ENCODE measurements around the gene DNAJB4. TPM values are rescaled to one million over a fixed set of nuclear protein-coding genes. Genes with fewer than 3 reads are reported as not detected.
"Not testable (repeated sequence)": the region's sequence is repeated elsewhere in the genome, so short reads cannot be mapped to it uniquely, and the experiment has no call there.

The DNAJB4 gene
- total RNA-seq, 2 donors from 2014 or later: 41.0 to 59.8 TPM

DNA sequence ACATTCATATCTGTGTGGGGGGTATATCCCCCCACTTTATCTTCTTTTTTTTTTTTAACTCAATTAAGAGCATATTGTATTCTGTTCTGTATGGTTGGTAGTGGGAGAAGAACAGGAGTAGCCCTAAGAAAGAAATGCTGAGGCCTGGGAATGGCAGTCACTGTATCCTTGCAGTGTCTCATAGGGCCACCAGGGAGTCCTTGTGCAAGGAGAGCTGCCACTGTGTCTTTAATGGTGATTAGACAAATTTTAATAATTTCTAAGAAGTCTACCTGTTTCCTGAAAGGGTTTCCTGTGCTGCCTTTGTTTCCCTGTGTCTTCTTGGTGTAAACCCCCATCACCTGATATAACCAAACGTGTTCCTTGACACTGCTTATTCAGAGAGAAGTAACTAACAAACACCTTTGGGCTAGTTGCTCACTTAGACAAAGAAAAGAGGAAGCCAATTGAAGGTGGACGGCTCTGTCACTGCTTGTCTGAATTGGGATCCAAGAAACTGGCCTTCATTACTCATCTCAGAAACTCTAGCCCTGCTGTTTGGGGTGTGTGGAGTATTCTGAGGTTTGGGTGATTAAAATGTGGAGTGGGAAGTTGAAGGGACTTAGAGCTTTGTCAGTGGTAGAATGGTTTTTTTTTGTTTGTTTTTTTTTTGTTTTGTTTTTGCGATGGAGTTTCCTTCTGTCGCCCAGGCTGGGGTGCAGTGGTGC, 56.3 kb downstream of the DNAJB4 start:
- no peak for TF ChIP-seq CTCF (IDR thresholded peaks at IDR 0.05)
- Histone ChIP-seq H3K27ac (no peak overlapping the region), H3K36me3 (no peaks in the 10 kb centered on the region), H3K9me3 (no peaks in the 10 kb centered on the region), H3K4me3 (no peak overlapping the region), H3K4me1 (ENCODE audit: control insufficient read depth in 1 of 2, low read depth in 2 of 2) (peaks cover 0 to 24% of the 10 kb centered on the region in 2 donors), H3K27me3 (replicated peaks; ENCODE audit: insufficient read depth) (no peaks in the 10 kb centered on the region)
- DNase-seq (ENCODE audit: low spot score): no peak
- no peak for ATAC-seq (ENCODE audit: insufficient number of reproducible peaks, low FRiP score, low read depth)

GRCh38 chr1:78061825-78062523, 57.2 kb downstream of the DNAJB4 start:
- ATAC-seq (ENCODE audit: insufficient number of reproducible peaks, low FRiP score, low read depth) (no peak), DNase-seq (ENCODE audit: low spot score) (no peak)
- Histone ChIP-seq H3K27me3 (replicated peaks; ENCODE audit: insufficient read depth) (no peaks in the 10 kb centered on the region), H3K4me1 (ENCODE audit: control insufficient read depth in 1 of 2, low read depth in 2 of 2) (peaks cover 0 to 24% of the 10 kb centered on the region in 2 donors), H3K4me3 (no peak overlapping the region), H3K9me3 (no peaks in the 10 kb centered on the region), H3K36me3 (no peaks in the 10 kb centered on the region), H3K27ac (no peak overlapping the region)
- no peak for TF ChIP-seq CTCF (IDR thresholded peaks at IDR 0.05)

DNA sequence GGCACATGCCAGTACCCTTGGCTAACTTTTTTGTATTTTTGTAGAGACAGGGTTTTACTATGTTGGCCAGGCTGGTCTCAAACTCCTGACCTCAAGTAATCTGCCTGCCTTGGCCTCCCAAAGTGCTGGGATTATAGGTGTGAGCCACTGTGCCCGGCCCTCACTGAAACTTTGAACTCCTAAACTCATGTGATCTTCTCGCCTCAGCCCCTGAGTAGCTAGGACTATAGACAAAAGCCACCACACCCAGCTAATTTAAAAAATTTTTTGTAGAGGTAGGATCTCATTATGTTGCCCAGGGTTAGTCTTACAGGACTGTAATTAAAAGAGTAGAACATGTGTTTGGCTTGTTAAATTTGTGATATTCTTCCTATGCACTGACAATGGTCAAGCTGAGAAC, 60.1 kb downstream of the DNAJB4 start:
- not testable (repeated sequence) for DNase-seq (ENCODE audit: low spot score); H3K27ac ChIP-seq; H3K27me3 ChIP-seq (replicated peaks; ENCODE audit: insufficient read depth); H3K9me3 ChIP-seq; H3K4me3 ChIP-seq; ATAC-seq (ENCODE audit: insufficient number of reproducible peaks, low FRiP score, low read depth); H3K36me3 ChIP-seq
- peaks cover 4 to 12% of the 10 kb centered on the region in 2 donors for H3K4me1 ChIP-seq (ENCODE audit: control insufficient read depth in 1 of 2, low read depth in 2 of 2)

Other genes starting within 250 kb of the DNAJB4 start
- 100 to 1,000 TPM in 1 of 2 donors, 10 to 100 TPM in 1; 91.3 to 122 TPM for gene USP33, start 245.1 kb upstream of the DNAJB4 start, total RNA-seq
- 10 to 100 TPM; 16.0 to 24.3 TPM for gene MIGA1, start 225.3 kb upstream of the DNAJB4 start, total RNA-seq
- 100 to 1,000 TPM; 116 to 120 TPM for gene NEXN, start 116.3 kb upstream of the DNAJB4 start, total RNA-seq
- 100 to 1,000 TPM in 1 of 2 donors, 10 to 100 TPM in 1; 73.8 to 118 TPM for gene FUBP1, start 25.9 kb upstream of the DNAJB4 start, total RNA-seq
- gene GIPC2, start 41.0 kb downstream of the DNAJB4 start, total RNA-seq: 1 to 10 TPM; 1.6 to 3.2 TPM